Left colon (tissue), 2 donors: Measurements from ENCODE around the gene SELPLG. TPM values are rescaled to one million over a fixed set of nuclear protein-coding genes. Genes with fewer than 3 reads are reported as not detected.
"Not testable (repeated sequence)": the region's sequence is repeated elsewhere in the genome, so short reads cannot be mapped to it uniquely, and the experiment has no call there.

Source experiments
- ATAC-seq: fragments of 200-7000 bp; cut with Tn5 transposase; one replicate; pipeline ENCODE4 v1.9.1; 2020; ENCODE audit warnings: mild to moderate bottlenecking, moderate library complexity
- DNase-seq, 2 donors: peaks; one replicate each; pipeline ENCODE4 v3.0.0-alpha.2; 2020
- intact Hi-C, 2 donors: fragments of 100-400 bp; cut with DNase I in 1 of 2; cut with micrococcal nuclease in 1 of 2; formaldehyde crosslinking; loops; one replicate each; pipeline versions ENCODE4 v1.11.2 to v1.14.0; 2022; cut with DNase I, micrococcal nuclease
- total RNA-seq, 2 donors: library from RNA; stranded (reverse); fragmentation: NEBNext Ultra II Directional; extraction: Animal tissue kit (Norgen Biotek cat#: 25700); gene quantifications; one replicate each; pipeline ENCODE4 v1.2.1, GENCODE V29; 2021
- donor health status: DM: no; HTN: no; CAD: no.
- donor health status: DM: yes; HTN: yes; CAD: no.

The SELPLG gene
- total RNA-seq, 2 donors from 2014 or later: 1.3 to 5.1 TPM

DNA sequence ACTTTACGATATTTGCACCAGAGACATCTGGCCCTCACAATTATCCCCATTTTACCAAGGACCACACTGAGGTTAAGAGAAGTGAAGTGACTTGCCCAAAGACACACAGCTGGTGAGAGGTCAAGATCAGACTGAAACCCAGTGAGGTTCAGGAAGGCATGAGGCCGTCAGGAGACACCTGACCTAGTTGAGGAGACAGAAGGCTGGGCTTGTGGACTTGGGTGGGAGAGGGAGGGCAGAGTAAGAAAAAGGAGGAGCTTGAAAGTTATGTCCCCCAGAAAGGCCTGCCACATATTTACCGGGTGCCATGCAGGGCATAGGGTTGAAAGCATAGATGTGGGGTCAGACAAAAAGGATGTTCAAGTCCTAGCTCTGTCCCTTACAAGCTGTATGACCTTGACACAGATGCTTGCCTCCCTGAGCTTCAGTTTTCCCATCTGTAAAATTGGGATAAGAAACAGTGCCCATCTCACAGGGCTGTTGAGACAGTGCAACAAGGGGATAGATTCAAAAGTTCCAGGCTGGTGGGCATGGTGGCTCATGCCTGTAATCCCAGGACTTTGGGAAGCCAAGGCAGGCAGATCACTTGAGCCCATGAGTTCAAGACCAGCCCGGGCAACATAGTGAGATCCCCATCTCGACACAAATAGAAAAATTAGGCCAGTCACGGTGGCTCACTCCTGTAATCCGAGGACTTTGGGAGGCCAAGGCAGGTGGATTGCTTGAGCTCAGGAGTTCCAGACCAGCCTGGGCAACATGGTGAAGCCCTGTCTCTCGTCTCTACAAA lies 6.4 kb downstream of the SELPLG start:
- DNase-seq (no peak), ATAC-seq (no peak)
- intact Hi-C loops: no loop called here

- intact Hi-C loops: no loop called here
- ATAC-seq (no peak), DNase-seq (no peak)
These were observed 8.5 kb downstream of the SELPLG start for GRCh38 chr12:108625228-108625627.

DNA sequence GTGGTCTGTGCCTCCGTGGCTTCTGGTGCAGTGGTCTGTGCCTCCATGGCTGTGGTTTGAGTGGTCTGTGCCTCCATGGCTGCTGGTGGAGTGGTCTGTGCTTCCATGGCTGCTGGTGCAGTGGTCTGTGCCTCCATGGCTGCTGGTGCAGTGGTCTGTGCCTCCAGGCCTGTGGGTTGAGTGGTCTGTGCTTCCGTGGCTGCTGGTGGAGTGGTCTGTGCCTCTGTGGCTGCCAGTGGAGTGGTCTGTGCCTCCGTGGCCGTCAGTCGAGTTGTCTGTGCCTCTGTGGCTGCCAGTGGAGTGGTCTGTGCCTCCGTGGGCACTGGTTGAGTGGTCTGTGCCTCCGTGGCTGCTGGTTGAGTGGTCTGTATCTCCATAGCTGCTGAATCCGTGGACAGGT lies 10.1 kb downstream of the SELPLG start:
- DNase-seq (no peak), ATAC-seq (no peak)
- intact Hi-C loops: no loop called here

DNA sequence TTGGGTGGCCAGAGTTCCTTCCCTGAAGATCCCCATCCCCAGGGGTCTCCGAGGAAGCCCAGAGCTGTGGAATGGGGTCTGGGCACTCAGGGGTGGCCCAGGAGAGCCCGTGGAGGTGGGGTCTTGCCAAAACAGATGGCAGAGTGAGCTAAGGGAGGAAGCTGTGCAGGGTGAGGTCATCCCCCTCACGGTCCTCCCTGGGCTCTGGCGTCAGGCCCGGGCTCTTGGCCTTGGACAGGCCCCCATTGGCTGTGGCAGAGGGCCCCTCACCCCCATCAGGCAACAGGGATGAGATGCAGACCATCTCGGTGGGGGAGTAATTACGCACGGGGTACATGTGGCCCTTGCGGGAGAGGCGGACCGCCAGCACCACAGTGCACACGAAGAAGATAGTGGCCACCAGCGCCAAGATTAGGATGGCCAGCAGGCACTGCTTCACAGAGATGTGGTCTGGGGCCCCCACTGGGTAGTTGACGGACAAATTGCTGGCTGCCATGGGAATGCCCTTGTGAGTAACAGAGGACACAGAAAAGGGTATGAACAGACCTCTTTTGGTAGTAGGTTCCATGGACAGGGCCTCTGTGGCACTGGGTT lies 10.7 kb downstream of the SELPLG start:
- DNase-seq (no peak), ATAC-seq (no peak)
- intact Hi-C loops: no loop called here

- intact Hi-C loops: no loop called here
These were observed 11.3 kb downstream of the SELPLG start for GRCh38 chr12:108622421-108622820.

GRCh38 chr12:108621161-108621560 lies 12.5 kb downstream of the SELPLG start:
- DNase-seq (no peak), ATAC-seq (no peak)
- intact Hi-C loops: loop anchor here in 1 of 2 donors (2.0 kb wide), 1 partner anchor 54 kb away; no protein-coding TSS in a partner anchor

More at GRCh38 chr12:108622421-108622820, 11.3 kb downstream of the SELPLG start:
- DNase-seq (no peak), ATAC-seq (peak; percentile 38)

DNA sequence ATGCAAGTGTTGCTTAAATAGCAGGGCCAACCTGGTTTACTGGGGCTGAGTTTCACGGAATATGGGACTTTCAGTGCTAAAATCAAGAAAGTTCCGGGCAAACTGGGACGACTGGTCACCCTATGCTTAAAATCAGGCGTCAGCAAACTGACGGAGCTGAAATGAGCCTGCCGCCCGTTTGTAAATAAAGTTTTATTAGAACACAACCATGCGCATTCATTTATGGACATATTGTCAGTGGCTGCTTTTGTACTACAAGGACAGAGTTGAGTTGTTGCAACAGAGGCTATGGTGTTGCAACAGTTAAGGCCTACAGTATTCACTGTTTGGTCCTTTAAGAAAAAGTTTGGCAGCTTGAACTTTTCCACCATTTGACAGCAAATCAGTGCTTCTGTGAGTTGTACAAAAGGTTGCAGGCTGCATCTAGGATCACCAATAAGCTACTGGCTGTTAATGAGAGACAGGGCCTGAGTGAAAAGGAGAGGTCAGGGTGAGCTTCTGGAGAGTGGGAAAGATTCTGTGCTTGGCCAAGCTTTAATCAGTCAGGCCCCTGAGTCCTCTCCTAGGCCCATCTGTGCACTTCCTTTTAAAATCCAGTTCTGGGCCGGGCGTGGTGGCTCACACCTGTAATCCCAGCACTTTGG lies 13.3 kb downstream of the SELPLG start:
- no peak for ATAC-seq
- no peak for DNase-seq
- intact Hi-C loops: loop anchor here in 1 of 2 donors (2.0 kb wide), 1 partner anchor 54 kb away; no protein-coding TSS in a partner anchor

- ATAC-seq: no peak
- no peak for DNase-seq
- intact Hi-C loops: loop anchor here (2.0 to 5.0 kb wide), 2 partner anchors 52 to 53 kb away; no protein-coding TSS in a partner anchor
These were observed 14.1 kb downstream of the SELPLG start for GRCh38 chr12:108619369-108620160.

DNA sequence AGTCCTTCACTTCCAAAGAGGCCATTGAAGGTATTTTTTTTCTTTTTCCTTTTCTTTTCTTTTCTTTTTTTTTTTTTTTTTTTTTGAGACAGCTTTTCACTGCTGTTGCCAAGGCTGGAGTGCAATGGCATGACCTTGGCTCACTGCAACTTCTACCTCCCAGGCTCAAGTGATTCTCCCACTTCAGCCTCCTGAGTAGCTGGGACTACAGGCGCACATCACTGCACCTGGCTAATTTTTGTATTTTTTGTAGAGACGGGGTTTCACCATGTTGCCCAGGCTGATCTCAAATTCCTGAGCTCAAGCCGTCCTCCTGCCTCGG lies 14.8 kb downstream of the SELPLG start:
- intact Hi-C loops: loop anchor here in 1 of 2 donors (5.0 kb wide), 1 partner anchor 52 kb away; no protein-coding TSS in a partner anchor
- not testable (repeated sequence) for ATAC-seq, DNase-seq

GRCh38 chr12:108618079-108618952 lies 15.4 kb downstream of the SELPLG start:
- peak; percentile 93 for ATAC-seq
- peak; percentile 71 to 85 for DNase-seq
- intact Hi-C loops: loop anchor here in 1 of 2 donors (5.0 kb wide), 1 partner anchor 51 kb away; no protein-coding TSS in a partner anchor

DNA sequence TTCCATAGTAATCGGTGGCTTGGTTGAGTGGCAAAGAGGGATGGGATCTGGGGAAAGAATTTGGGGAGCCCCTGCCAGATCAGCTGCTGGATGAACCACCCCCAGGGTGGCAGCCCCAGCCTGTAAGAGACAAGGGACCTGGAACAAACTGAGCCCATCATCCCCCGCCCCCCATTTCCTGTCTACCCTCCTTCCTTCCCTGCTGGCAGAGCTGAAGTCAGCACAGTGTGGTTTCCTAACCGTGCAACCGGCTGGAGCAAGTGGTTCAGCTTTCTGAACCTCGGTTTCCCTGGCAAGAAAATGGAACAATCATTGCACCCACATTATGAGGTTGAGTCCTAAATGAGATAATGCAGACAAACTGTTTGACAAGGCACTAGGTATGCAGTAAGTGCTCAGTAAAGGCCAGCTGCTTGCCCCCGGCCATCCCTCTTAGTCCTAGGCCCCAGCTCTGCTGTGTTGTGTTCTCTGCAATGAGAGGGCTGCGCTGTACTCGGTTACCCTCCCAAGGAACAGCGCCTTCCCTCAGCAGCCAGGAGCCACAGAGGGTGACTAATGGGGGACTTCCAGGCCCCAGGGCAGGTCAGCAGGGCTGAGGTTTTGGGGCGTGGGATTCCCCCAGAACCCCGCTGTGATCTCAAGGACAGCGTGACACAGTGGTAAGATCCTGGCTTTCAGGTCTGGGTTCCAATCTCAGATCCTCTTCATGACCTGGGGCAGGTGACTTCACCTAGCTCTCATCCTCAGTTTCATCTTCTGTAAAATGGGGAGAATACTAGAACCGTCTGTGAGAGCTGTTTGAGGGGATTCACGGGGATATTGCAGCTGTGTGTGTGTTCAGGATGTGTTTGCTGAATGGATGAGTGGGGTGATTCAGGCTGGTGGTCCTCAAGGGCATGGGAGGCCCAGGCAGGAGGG lies 16.5 kb downstream of the SELPLG start:
- intact Hi-C loops: loop anchor here in 1 of 2 donors (5.0 kb wide), 1 partner anchor 50 kb away; no protein-coding TSS in a partner anchor
- DNase-seq: peak in 1 of 2 donors; percentile 35
- no peak for ATAC-seq

GRCh38 chr12:108616359-108616758 lies 17.3 kb downstream of the SELPLG start:
- intact Hi-C loops: loop anchor here in 1 of 2 donors (5.0 kb wide), 1 partner anchor 49 kb away; no protein-coding TSS in a partner anchor
- ATAC-seq (no peak), DNase-seq (no peak)

DNA sequence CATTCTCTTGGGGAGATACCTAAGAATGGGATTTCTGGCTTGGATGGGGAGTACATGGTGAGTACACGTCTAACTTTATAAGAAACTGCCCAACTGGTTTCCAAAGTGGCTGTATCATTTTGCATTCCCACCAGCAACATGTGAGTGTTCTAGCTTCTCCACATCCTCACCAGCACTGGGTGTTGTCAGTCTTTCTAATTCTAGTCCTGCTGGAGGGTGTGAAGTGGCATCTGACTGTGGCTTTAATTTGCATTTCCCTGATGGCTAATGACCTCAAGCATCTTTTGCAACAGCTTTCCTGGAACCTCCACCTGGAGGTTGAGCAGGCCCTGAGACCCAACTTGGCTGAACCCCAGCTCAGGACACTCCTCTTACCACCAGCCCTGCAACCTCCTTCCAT lies 17.8 kb downstream of the SELPLG start:
- no peak for ATAC-seq
- intact Hi-C loops: loop anchor here in 1 of 2 donors (5.0 kb wide), 1 partner anchor 49 kb away; no protein-coding TSS in a partner anchor
- DNase-seq: no peak

DNA sequence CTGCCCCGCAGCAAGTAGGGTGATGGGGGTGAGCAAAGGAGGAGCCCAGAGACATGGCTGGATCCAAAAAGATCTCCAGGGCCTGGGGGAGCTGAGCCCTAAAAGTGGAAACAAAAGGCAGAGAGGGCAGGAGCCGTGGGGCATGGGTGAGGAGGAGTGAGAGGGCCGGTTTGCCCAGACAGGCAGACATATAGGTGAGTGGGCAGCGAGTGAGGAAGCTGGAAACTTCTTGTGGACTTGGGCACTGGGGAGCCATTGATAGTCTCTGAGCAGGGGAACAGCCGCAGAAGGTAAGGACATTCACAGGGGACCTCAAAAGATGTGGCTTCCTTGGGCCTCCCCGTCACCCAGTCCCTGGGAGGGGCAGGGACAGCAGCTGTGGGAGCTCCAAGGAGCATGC lies 19.1 kb downstream of the SELPLG start:
- intact Hi-C loops: loop anchor here in 1 of 2 donors (5.0 kb wide), 1 partner anchor 47 kb away; no protein-coding TSS in a partner anchor
- DNase-seq (no peak), ATAC-seq (no peak)

DNA sequence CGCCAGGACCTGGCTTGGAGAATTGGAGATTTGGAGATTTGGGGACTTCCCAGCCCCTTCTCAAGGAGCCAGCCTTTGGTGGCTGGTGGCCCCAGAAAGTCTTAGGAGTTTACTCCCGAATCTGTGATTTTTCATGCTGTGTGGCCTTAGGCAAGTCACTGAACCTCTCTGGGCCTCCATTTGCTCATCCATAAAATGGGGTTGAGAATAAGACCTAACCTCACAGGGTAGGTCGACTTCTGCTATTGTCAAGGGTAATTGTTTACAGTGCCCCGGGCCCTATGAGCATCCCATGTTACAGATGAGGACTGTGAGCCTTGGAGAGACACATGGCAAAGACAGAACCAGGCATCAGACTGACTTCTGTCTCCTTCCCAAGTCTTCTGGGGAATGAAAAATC lies 19.7 kb downstream of the SELPLG start:
- DNase-seq (no peak), ATAC-seq (no peak)
- intact Hi-C loops: no loop called here

- ATAC-seq (peak; percentile 34), DNase-seq (no peak)
- intact Hi-C loops: no loop called here
These were observed 20.1 kb downstream of the SELPLG start for GRCh38 chr12:108613548-108613947.

DNA sequence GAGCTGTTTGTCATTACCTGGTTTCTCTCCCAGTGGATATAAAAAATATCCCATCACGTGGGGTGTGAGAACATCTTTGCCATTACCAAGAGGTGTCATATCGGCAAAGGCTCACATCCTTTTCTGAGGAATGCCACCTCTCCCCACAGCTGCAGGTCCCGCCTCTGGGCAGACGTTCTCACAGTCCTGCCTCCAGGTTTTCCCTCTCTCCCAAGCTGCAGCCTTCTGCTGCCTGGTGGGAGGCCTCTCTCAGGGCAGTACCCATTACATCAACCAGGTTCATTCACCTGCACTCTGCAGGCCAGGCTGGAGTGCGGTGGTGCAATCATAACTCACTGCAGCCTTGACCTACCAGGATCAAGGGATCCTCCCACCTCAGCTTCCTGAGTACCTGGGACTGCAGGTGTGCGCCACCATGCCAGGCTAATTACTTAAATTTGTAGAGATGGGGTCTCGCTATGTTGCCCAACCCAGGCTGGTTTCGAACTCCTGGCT lies 20.9 kb downstream of the SELPLG start:
- no peak for DNase-seq
- intact Hi-C loops: no loop called here
- ATAC-seq: no peak
